HG02759 (cell line): ENCODE measurements around the gene SFT2D2.

ENCODE experiments used
- ATAC-seq: cut with Tn5 transposase; IDR thresholded peaks from one replicate; pipeline ENCODE4 v1.9.1; 2021; ENCODE audit warnings: mild to moderate bottlenecking, moderate library complexity; ENCODE audit not compliant: unreplicated experiment

Gene SFT2D2

DNA sequence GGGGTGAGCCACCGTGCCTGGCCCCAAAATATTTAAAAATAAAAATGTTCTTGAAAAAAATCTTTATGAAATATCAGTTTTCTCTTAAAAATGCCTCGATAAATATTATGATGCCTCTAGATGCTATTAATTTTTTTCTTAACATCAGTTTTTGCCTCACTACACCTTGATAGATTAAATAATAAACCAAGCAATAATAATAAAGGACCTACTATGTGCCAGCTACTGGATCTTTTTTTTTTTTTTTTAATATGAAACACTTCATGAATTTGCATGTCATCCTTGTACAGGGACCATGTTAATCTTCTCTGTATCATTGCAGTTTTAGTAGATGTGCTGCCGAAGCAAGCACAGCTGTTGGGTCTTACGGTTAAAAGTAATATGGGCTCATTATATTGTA lies 37.3 kb downstream of the SFT2D2 start:
- ATAC-seq: no peak

DNA sequence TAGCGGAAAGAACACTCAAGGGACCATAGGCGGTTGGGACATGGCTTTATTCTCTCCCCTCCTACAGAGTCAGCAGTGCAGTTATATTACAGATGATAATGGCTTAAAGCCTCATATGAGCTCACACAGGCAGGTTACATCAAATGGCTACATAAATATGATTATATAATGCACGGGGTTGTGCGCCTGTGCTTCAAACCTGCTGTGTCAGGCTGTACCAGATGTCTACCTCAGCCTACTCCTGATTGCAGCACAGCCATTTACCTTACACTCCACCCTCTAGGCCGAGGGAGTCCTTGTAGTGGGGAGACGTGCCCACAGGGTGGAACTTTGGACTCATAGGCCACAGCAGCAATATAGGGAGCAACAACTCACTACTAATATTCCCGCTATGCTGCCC lies 38.5 kb downstream of the SFT2D2 start:
- no peak for ATAC-seq

GRCh38 chr1:168265596-168265995 lies 39.8 kb downstream of the SFT2D2 start:
- ATAC-seq: no peak

DNA sequence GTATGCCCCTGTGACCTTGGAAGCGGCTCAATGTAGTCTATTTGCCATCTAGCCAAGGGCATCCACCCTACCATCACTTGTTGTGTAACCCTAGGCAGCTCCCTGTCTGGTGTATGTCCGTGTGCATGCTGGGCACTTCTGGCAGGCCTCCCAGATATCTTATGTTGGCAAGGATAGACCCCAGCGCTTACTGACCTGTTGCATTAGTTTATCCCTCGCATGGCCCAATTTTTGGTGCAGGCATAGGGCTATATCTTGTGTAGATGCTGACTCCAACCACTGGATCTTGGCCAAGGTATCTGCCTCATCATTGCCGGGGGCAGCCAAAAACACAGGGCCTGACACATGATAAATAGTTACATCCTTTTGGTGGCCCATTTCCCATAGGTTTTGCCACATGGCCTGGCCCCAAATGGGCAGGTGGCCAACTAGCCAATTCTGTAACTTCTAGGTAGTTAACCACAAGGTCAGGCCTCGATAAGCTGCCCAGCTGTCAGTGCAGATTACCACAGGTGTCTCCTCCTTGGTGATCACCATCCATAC lies 40.9 kb downstream of the SFT2D2 start:
- ATAC-seq: no peak

DNA sequence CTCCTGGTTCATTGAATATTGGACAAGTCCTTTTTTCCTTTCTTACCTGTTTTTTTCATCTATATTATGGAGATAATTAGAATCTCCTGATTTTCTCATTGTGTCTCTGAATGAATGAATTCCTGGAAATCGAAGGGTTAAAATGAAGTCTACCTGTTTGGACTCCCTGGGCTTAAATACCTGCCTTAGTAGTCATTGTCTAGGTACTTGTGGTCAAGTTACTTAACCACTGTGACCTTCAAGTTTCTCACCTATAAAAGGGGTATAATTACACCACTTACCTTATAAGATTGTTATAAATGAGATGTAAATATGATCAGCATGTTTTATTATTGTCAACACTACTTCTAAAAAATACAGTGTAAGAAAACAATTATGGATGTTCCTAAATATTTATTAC lies 45.8 kb downstream of the SFT2D2 start:
- no peak for ATAC-seq

DNA sequence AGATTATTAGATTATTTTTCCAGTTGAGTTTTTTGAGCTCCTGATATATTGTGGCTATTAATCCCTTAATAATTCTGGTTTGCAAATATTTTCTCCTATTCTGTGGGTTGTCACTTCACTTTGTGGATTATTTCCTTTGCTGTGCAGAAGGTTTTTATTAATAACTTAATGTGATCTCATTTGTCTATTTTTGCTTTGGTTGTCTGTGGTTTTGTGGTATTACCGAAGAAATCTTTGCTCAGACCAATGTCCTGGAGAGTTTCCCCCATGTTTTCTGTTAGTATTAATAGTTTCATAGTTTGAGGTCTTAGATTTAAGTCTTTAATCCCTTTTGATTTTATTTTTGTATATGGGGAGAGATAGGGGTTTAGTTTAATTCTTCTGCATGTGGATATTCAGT lies 47.8 kb downstream of the SFT2D2 start:
- no peak for ATAC-seq

DNA sequence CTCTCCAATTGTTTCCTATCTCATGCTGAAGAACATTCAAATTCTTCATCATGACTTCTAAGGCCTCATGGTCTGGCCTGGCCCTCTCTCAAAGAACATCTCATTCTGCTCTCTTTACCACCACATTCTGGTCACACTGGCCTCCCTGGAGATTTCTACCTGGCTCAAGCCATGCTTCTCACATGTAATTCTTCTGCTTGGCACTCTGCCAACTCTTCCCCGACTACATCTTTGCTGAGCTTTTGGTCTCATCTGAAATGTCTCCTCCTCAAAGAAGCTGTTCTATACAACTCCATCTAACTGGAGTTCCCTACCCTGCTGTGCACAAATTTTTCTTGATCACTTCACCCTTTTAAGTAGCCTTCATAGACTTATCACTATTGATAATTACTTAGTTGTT lies 53.4 kb downstream of the SFT2D2 start:
- ATAC-seq: no peak

GRCh38 chr1:168280296-168280927 lies 54.6 kb downstream of the SFT2D2 start, which contains the start of gene TBX19:
Gene TBX19 (plus strand): TSS chr1:168280877. CDS start chr1:168281091, 214 bp downstream.
- no peak for ATAC-seq

DNA sequence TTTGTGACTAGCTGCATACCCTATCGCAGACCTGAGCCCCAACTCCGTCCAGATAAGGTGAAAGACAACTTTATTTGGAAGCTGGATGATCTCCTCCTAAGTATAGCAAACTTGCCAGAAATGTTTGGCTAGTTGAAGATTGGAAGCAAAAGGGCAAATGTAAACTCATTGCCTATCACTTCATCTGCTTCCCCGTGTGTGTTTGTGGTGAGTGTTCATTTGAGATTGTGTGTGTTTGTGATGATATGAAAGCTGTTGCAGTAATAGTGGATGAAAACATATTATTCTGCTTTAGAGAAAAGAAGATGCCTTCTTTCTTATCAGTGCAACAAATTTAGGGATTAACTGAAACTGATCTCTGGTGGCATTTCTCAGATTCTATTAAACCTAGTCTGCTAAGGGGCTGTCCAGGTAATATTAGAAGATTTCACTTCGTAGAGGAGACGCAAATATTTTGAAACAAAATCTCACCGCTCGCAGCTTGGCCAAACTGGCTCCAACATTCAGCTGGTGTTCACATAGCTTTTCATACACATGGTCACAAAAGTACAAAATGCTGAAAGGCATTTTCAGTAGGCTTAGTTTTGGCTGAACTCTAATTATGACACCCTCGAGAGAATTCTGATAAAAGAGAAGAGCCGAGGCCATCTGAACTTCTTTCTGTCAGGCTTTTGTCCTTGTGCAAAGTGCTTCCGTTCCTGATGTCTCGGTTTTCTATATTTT lies 56.0 kb downstream of the SFT2D2 start:
- no peak for ATAC-seq

- no peak for ATAC-seq
Observed at GRCh38 chr1:168285521-168285790, 59.7 kb downstream of the SFT2D2 start.

DNA sequence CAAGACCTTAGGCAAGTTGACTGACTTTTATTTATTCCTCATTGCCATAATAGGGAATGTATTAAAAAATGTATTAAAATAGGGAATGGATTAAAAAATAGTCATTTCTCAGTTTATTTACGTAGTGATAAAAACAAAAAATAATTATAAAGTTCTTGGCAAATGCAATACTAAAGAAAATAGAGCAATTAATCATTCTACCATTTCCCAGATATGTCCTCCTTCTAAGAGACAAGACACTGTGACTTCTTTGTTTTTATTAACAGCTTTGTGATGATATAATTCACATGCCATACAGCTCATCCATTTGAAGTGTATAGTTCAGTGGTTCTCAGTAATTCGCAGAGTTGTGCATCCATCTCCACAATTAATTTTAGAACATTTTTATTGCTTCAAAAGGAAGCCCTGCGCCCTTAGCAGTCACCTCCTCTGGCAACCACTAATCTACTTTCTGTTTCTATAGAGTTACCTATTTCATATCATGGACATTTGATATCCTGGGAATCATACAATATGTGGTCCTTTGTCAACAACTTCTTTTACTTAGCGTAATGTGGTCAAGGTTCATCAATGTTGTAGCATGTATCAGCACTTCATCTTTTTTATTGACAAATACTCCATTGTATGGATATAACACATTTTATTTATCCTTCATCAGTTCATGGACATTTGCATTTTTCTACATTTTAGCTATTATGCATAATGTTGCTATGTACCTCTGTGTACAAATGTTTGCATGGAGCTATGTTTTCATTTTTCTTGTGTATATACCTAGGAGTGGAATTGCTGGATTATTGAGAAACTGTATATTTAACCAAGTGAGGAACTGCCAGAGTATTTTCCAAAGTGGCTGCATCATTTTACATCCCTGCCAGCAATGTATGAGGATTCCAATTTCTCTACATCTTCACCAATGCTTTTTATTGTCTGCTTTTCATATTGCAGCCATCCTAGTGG lies 60.4 kb downstream of the SFT2D2 start:
- ATAC-seq: no peak

DNA sequence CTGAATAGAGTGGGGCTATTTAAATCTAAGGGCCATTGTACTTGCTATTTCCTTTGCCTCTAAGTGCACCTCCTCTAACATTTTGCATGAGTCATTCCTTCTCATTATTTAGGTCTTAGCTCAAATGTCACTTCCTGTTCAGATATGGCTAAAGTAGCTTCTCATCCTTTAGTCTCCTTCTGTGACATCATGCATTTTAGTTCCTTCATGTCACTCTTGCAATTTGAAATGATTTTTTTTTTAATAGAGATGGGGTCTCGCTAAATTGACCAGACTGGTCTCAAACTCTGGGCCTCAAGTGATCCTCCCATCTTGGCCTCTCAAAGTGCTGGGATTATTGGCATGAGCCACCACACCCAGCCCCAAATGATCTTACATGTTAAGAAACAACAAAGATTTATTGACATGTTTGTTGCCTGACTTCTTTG lies 61.4 kb downstream of the SFT2D2 start:
- no peak for ATAC-seq

DNA sequence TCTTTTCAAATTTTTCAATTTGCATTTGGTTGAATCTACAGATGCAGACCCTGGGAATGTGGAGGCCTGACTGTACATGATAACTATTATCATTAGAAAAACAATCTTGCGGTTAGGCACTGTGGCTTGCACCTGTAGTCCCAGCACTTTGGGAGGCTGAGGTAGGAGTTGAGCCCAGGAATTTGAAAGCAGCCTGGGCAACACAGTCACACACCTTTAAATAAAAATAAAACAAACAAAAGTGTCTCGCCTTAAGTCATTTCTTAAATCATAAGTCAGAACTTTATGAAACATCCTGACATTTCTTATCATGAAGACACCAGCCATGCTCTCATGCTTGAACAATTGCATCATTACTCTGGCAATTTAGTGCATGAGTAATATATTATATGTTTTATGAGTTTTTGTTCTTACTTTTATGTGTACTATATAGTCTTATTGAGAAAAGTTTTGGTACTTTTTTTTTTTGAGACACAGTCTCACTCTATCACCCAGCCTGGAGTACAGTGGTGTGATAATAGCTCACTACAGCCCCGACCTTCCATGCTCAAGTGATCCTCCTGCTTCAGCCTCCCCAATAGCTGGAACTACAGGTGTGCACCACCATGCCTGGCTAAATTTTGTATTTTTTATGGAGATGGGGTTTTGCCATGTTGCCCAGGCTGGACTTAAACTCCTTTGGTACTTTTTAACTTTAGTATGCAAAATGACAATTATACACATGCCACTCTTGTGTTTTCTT lies 62.7 kb downstream of the SFT2D2 start:
- no peak for ATAC-seq

- no peak for ATAC-seq
Observed at GRCh38 chr1:168291222-168291837, 65.5 kb downstream of the SFT2D2 start.

DNA sequence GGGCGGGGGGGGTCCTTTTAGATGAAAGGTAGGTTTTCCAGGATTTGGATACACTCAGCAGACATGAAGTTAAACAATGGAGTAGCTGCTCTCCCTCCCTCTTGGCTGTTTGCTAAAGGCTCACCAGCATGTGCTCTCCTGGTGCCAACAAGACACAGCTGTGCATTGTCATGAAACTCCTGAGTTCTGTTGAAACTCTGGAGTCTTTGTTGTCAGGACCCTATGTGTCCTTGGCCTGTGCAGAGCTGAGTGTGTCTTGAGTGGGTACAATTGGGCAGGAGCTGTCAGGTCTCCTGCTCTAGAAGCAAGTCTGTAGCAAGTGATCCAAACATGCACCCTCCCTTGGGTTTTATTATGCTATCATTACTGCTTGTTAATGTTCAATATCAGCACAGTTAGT lies 67.6 kb downstream of the SFT2D2 start:
- ATAC-seq: no peak

DNA sequence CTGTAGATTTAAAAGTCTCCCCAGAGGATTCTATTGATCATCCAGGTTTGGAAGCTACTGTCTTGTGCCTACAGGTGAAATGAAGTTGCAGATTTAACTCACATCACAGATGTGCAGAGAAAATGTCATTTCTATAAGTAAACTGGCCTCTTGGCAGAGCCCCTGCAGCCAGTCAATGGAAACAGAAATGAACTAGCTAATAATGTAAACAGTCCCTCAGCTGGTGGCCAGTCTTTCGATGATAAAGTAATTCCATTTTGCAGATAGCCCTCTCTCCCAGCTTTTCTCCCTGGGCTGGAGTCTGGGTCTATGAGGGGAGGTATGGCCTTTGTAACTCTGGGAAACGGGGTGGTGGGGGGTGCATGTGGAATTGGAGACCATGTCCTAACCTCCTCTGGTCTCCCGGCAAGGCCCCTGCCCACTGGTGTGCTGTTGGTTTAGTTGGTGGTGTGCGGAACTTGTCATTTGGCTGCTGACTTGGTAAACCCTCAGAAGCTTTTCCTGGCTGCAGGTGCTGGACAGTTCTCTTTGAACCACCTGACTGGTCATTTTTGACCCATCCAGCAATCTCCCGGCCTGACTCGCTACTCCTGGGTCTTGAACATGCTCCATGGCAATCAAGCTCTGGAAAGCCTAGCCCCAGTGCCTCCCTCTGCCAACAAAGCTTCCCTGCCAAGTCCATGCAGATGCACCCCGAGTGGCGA lies 69.8 kb downstream of the SFT2D2 start:
- ATAC-seq: no peak

DNA sequence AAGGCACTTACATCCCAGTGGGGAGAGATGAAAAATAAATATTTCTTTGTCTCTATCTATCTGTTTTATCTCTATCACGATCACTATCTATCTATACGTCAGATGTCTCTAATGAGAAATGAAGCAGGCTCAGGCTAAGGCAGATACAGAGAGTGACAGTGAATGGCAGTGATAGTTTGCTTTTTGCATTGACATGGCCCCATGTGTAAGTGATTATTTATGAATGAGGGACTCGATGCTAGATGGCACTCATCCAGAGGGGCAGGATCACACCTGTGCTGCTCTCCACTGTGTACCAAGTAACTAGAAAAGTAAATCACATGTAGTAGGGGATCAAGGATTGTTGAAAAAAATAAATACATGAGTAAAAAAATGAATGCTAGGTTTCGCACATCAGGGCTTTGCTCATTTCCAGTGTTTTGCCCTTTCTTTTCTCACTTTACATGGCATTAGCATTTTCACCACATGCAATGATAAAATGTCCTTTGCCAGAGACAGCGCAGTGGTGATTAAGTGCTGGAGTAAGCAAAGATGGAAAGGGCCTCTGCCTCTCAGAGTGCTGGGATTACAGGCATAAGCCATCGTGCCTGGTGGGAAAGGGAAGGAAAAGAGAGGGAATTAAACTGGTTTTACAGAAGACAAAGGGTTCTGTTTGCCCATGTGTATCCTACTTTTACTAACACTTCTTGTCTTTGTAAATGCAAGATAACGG lies 71.4 kb downstream of the SFT2D2 start:
- ATAC-seq: no peak

- no peak for ATAC-seq
Observed at GRCh38 chr1:168298446-168298845, 72.6 kb downstream of the SFT2D2 start.

DNA sequence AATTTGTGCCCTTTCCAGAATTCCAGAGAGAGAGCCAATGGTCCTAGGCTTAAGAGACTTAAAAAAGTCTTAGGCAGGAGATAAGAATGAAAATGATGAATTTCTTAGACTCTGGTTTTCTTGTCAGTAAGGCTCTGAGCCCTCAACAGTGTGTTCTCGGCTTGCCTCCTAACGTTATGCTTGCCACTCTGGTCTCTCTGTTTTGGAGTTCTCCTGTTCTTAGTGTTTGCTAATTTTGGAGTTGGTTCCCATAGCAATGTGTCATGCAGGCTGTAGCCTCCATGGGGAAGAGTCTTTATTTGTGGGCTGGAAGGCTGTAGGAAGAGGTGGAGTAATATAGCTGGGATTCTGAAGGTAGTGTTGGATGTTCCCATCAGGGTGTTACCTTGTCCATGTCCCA lies 74.8 kb downstream of the SFT2D2 start:
- no peak for ATAC-seq
